Esophagus muscularis mucosa (tissue), 4 donors: Measurements from ENCODE around the gene RAB5A.

ENCODE experiments used
- CTCF ChIP-seq, 3 experiments: fragments of 200-600 bp in 2 of 3; fragments of 450-650 bp in 1 of 3; sonication (generic) in 2 of 3; IDR thresholded peaks; one replicate each; pipeline ENCODE4 v1.5.1; 2017 to 2019; ENCODE audit warnings: antibody characterized with exemption in 3 of 3, mild to moderate bottlenecking in 2 of 3, moderate library complexity in 1 of 3
- EP300 ChIP-seq: sonication (generic); formaldehyde crosslinking; IDR thresholded peaks from one replicate; pipeline ENCODE4 v1.6.1; 2017; ENCODE audit warnings: antibody characterized with exemption
- POLR2A ChIP-seq: fragments of 450-650 bp; IDR thresholded peaks from one replicate; pipeline ENCODE4 v1.6.1; 2017; ENCODE audit warnings: antibody characterized with exemption, moderate library complexity, mild to moderate bottlenecking, low read depth
- POLR2AphosphoS5 ChIP-seq, 2 donors: sonication (generic); formaldehyde crosslinking; IDR thresholded peaks; one replicate each; pipeline ENCODE4 v1.6.1; 2017; ENCODE audit warnings: antibody characterized with exemption in 2 of 2

GRCh38 chr3:19948226-19948591 lies 1.3 kb downstream of the RAB5A start:
- no peak for TF ChIP-seq POLR2A
- TF ChIP-seq CTCF (IDR thresholded peaks at IDR 0.05): no peak
- TF ChIP-seq EP300: no peak
- no peak for TF ChIP-seq POLR2AphosphoS5 (IDR thresholded peaks at IDR 0.05)
